Measurements from ENCODE around the gene ZNF583. TPM values are rescaled to one million over a fixed set of nuclear protein-coding genes. Genes with fewer than 3 reads are reported as not detected.
A peak's percentile ranks its signal among the peaks of the same experiment; 100 is the strongest.

ZNF583 gene
- total and polyA plus RNA-seq, 9 of the 15 experiments (the other 6 are each of a cell fraction or from before 2014, with no cell fraction given), result 0.92 to 6.7 (median 3.0) TPM

DNA sequence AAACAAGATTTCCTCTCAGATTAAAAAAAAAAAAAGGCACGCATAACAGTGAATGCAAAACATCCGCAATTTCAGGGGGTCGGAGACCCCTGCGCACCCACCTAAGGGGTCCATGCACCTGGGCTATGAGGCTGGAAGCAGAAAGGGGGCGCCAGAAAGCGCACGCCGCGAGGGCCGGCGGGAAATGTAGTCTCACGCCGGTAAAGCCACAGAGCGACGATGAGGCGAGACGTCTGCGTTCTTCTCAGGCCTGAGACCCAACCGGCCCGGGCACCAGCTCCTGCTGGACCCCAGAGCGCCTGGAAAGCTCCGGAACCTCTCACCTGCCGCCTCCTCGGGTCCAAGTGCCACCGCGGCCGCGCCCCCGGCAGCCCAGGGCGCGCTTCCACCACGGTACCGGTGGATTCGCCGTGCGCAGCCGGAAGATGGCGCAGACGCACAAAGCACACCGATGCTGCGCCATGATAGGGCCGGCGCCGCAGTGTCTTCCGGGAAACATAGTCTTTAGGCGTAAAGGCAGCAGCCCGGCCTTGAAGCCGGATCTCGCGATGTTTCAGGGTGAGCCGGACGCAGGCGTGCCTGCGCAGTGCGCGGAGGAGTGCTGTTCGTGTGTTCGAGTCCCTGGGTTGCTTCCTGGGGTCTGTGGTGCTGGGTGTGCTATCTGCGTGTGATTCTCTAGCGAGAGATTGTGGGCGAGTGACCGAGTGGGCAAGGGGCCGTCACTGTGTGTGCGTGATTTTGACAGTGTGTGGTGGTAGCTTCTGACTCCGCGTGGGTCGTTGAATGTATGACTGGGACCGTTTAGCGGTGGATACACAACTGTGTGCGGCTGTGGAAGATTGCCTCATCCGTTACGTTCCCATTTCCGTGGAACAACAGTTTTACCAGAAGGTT lies 10.8 kb upstream of the ZNF583 start, which contains the start of gene ZNF582:
ZNF582 (minus strand) TSS at position 416 of the 894 bp plus-strand sequence. CDS start 1,782 bp downstream, outside the sequence.
- peak within 1 kb of the TSS; percentile 88 to 96 for H3K9ac ChIP-seq (ENCODE audit: insufficient read depth in 1 of 2, low read depth in 2 of 2, low read length in 2 of 2)
- peak within 1 kb of the TSS; percentile 82 for H3K27ac ChIP-seq (ENCODE audit: extremely low read depth, low read depth, low read length)
- peak within 1 kb of the TSS; percentile 66 for H3K4me3 ChIP-seq
- intact Hi-C loops (cut with micrococcal nuclease), result no loop called here
- ChIA-PET POLR2A (interaction anchor here (0.6 to 0.7 kb wide), 2 partner anchors 26 to 806 kb away, joined by 3 read pairs; no protein-coding TSS in a partner anchor), CTCF (ENCODE audit: low intra/inter-chr PET ratio) (interaction anchor here (0.6 to 0.7 kb wide), 2 partner anchors 535 to 1512 kb away, joined by 3 read pairs; no protein-coding TSS in a partner anchor)
- ATAC-seq, result peak; percentile 100
- no peaks in the 10 kb centered on the region for H3K79me2 ChIP-seq (ENCODE audit: control insufficient read depth, insufficient read depth, low read length)
- H3K9me3 ChIP-seq (replicated peaks; ENCODE audit: control insufficient read depth, insufficient read depth, low read depth, low read length), result peaks cover 11% of the 10 kb centered on the region
- FAIRE-seq, result peak; percentile 88
- no peaks in the 10 kb centered on the region for H4K20me1 ChIP-seq (replicated peaks; ENCODE audit: control insufficient read depth, insufficient read depth, low read length)
- peak within 1 kb of the TSS; percentile 97 for H2AFZ ChIP-seq (ENCODE audit: low read depth, low read length)
- H3K27me3 ChIP-seq (ENCODE audit: control insufficient read depth in 2 of 2, insufficient read depth in 2 of 2, low read length in 2 of 2), result no peaks in the 10 kb centered on the region
- WGBS (ENCODE audit: insufficient coverage, low coverage, missing lambda C conversion rate), result 17% methylated on average over 70 of the region's 73 CpGs
- peak within 1 kb of the TSS; percentile 82 for H3K4me2 ChIP-seq (ENCODE audit: insufficient read depth, low read length)
- in situ Hi-C loops (cut with MboI), result no loop called here
- DNase-seq (ENCODE audit: extremely low read depth in 1 of 4, low spot score in 3 of 4), result peak; percentile 89 to 95 (median 92)
- no peaks in the 10 kb centered on the region for H3K36me3 ChIP-seq (ENCODE audit: control insufficient read depth, insufficient read depth, low read length)
- no peaks in the 10 kb centered on the region for H3K9me1 ChIP-seq (ENCODE audit: control insufficient read depth, insufficient read depth, low read length)
- BruUV-seq (replicated peaks), result no TSS peak
- H3K4me1 ChIP-seq (replicated peaks in 1 of 2; ENCODE audit: control insufficient read depth in 2 of 2, insufficient read depth in 2 of 2, low read length in 2 of 2), result peaks cover 4 to 9% of the 10 kb centered on the region in 2 experiments; a peak in 3 of 5 replicates
- TF ChIP-seq POLR2AphosphoS5 (IDR thresholded peaks at IDR 0.05; ENCODE audit: control insufficient read depth, insufficient read depth, low read depth, low read length) (0 out of 2 replicates have a peak, but pooled peaks have one; percentile 17), ZNF184 (CRISPR knock-in tag; IDR thresholded peaks at IDR 0.05) (no peak), ZBTB7A (IDR thresholded peaks at IDR 0.05; ENCODE audit: borderline replicate concordance, control insufficient read depth, low read depth, low read length) (peak; percentile 100), RHOXF2B (CRISPR knock-in tag; conservative IDR thresholded peaks at IDR 0.05) (no peak), BCOR (IDR thresholded peaks at IDR 0.05) (peak; percentile 73), SMARCC2 (IDR thresholded peaks at IDR 0.05; ENCODE audit: low read depth) (no peak), RBFOX2 (IDR thresholded peaks at IDR 0.05; ENCODE audit: low read depth, low read length) (peak; percentile 92), SMARCA5 (IDR thresholded peaks at IDR 0.05) (0 out of 2 replicates have a peak, but pooled peaks have one; percentile 48), DIDO1 (tag; IDR thresholded peaks at IDR 0.05; ENCODE audit: low read depth) (peak; percentile 56; the same call in 1 of the 2 replicates), RBM22 (IDR thresholded peaks at IDR 0.05; ENCODE audit: low read depth, low read length, poor library complexity, severe bottlenecking) (peak; percentile 52)
- TF ChIP-seq, protein P1, sequence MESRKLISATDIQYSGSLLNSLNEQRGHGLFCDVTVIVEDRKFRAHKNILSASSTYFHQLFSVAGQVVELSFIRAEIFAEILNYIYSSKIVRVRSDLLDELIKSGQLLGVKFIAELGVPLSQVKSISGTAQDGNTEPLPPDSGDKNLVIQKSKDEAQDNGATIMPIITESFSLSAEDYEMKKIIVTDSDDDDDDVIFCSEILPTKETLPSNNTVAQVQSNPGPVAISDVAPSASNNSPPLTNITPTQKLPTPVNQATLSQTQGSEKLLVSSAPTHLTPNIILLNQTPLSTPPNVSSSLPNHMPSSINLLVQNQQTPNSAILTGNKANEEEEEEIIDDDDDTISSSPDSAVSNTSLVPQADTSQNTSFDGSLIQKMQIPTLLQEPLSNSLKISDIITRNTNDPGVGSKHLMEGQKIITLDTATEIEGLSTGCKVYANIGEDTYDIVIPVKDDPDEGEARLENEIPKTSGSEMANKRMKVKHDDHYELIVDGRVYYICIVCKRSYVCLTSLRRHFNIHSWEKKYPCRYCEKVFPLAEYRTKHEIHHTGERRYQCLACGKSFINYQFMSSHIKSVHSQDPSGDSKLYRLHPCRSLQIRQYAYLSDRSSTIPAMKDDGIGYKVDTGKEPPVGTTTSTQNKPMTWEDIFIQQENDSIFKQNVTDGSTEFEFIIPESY (CRISPR knock-in tag; IDR thresholded peaks at IDR 0.05), result peak; percentile 96
- TF ChIP-seq, protein P2, sequence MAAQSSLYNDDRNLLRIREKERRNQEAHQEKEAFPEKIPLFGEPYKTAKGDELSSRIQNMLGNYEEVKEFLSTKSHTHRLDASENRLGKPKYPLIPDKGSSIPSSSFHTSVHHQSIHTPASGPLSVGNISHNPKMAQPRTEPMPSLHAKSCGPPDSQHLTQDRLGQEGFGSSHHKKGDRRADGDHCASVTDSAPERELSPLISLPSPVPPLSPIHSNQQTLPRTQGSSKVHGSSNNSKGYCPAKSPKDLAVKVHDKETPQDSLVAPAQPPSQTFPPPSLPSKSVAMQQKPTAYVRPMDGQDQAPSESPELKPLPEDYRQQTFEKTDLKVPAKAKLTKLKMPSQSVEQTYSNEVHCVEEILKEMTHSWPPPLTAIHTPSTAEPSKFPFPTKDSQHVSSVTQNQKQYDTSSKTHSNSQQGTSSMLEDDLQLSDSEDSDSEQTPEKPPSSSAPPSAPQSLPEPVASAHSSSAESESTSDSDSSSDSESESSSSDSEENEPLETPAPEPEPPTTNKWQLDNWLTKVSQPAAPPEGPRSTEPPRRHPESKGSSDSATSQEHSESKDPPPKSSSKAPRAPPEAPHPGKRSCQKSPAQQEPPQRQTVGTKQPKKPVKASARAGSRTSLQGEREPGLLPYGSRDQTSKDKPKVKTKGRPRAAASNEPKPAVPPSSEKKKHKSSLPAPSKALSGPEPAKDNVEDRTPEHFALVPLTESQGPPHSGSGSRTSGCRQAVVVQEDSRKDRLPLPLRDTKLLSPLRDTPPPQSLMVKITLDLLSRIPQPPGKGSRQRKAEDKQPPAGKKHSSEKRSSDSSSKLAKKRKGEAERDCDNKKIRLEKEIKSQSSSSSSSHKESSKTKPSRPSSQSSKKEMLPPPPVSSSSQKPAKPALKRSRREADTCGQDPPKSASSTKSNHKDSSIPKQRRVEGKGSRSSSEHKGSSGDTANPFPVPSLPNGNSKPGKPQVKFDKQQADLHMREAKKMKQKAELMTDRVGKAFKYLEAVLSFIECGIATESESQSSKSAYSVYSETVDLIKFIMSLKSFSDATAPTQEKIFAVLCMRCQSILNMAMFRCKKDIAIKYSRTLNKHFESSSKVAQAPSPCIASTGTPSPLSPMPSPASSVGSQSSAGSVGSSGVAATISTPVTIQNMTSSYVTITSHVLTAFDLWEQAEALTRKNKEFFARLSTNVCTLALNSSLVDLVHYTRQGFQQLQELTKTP (IDR thresholded peaks at IDR 0.05; ENCODE audit: low read depth in 1 of 2, partially characterized antibody in 2 of 2), result peak in 1 of 2 experiments; percentile 93
